Smooth muscle cell (in vitro differentiated cells): ENCODE data around the gene ATP6V1G2. TPM values are rescaled to one million over a fixed set of nuclear protein-coding genes. Genes with fewer than 3 reads are reported as not detected.

ENCODE experiments used
- DNase-seq: peaks from one replicate; lab custom pipeline; 2025; ENCODE audit not compliant: unreplicated experiment; lab: John Stamatoyannopoulos, UW
- H2AFZ ChIP-seq: fragments of 200-600 bp; sonication (generic); 2 replicates; pipeline ENCODE4 v1.6.0; 2016; ENCODE audit warnings: antibody characterized with exemption, low read depth, mild to moderate bottlenecking
- H3F3A ChIP-seq: fragments of 200-600 bp; sonication (generic); 2 replicates; pipeline ENCODE4 v1.6.0; 2017; ENCODE audit warnings: antibody characterized with exemption, low read depth
- H3K27ac ChIP-seq: fragments of 200-600 bp; sonication (generic); 2 replicates; pipeline ENCODE4 v1.5.1; 2016; ENCODE audit warnings: low read depth, mild to moderate bottlenecking
- H3K27me3 ChIP-seq: fragments of 200-600 bp; sonication (generic); 2 replicates; pipeline ENCODE4 v1.6.1; 2016; ENCODE audit warnings: low read depth, mild to moderate bottlenecking
- H3K36me3 ChIP-seq: fragments of 200-600 bp; sonication (generic); 2 replicates; pipeline ENCODE4 v1.5.1; 2016; ENCODE audit warnings: low read depth
- H3K4me1 ChIP-seq: fragments of 200-600 bp; sonication (generic); 2 replicates; pipeline ENCODE4 v1.5.1; 2016; ENCODE audit warnings: low read depth
- H3K4me2 ChIP-seq: fragments of 200-600 bp; sonication (generic); 2 replicates; pipeline ENCODE4 v1.6.0; 2016; ENCODE audit warnings: mild to moderate bottlenecking
- H3K4me3 ChIP-seq: fragments of 200-600 bp; sonication (generic); 2 replicates; pipeline ENCODE4 v1.5.1; 2016; ENCODE audit warnings: mild to moderate bottlenecking
- H3K79me2 ChIP-seq: fragments of 200-600 bp; sonication (generic); 2 replicates; pipeline ENCODE4 v1.6.0; 2016; ENCODE audit warnings: low read depth, mild to moderate bottlenecking
- H3K9ac ChIP-seq: fragments of 200-600 bp; sonication (generic); 2 replicates; pipeline ENCODE4 v1.6.0; 2016; ENCODE audit warnings: low read depth
- H3K9me3 ChIP-seq: fragments of 200-600 bp; sonication (generic); replicated peaks from 2 replicates; pipeline ENCODE4 v1.5.1; 2016; ENCODE audit warnings: low read depth
- H4K20me1 ChIP-seq: fragments of 200-600 bp; sonication (generic); 2 replicates; pipeline ENCODE4 v1.6.0; 2016; ENCODE audit warnings: low read depth
- WGBS: methylation state at CpG from one replicate; pipeline ENCODE4 v1.1.7; 2016; ENCODE audit warnings: low lambda C conversion rate; 5-methylcytosine and 5-hydroxymethylcytosine counted together
- polyA plus RNA-seq: library from polyadenylated mRNA; unstranded; fragments of >200 nt; fragmentation: Nextera tagmentation; extraction: Ambion mirVana; gene quantifications from 2 replicates; pipeline ENCODE4 v1.2.1, GENCODE V29; 2016
- total RNA-seq: library from RNA; depleted of rRNA; stranded (reverse); fragments of >200 nt; gene quantifications from 2 replicates; pipeline ENCODE4 v1.2.3, GENCODE V29; 2014
- TF ChIP-seq, protein P1 (sequence below): fragments of 200-600 bp; sonication (generic); IDR thresholded peaks from 2 replicates; pipeline ENCODE4 v1.5.1; 2017; ENCODE audit warnings: borderline replicate concordance, mild to moderate bottlenecking, antibody characterized with exemption; ENCODE audit not compliant: insufficient read depth, poor library complexity, severe bottlenecking

ATP6V1G2 gene
- total and polyA plus RNA-seq, 2 experiments from 2014 or later: 1.0 to 2.4 TPM

DNA sequence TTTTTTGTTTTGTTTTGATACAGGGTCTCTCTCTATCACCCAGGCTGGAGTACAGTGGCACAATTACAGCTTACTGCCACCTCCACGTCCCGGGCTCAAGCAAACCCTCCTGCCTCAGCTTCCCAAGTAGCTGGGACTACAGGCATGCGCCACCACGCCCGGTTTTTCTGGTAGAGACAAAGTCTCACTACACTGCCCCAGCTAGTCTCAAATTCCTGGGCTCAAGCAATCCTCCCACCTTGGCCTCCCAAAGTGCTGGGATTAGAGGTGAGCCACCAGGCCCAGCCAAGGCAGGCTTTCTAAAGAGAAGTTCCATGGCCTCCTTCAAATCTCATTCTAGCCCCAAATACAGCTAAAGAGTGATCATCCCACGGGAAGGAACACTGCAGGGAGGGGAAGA lies 12.4 kb downstream of the ATP6V1G2 start:
- Histone ChIP-seq H4K20me1 (peaks cover 97% of the 10 kb centered on the region), H3K79me2 (peaks cover 38% of the 10 kb centered on the region), H3K9ac (no peak overlapping the region), H3K27me3 (no peaks in the 10 kb centered on the region), H3K4me1 (peaks cover 3% of the 10 kb centered on the region), H3K4me3 (no peak overlapping the region), H3F3A (peaks cover 35% of the 10 kb centered on the region), H3K36me3 (peaks cover 27% of the 10 kb centered on the region), H3K4me2 (no peak overlapping the region), H3K9me3 (no peaks in the 10 kb centered on the region), H2AFZ (no peak overlapping the region), H3K27ac (no peak overlapping the region)
- WGBS: 98% methylated on average over 6 of the region's 6 CpGs
- DNase-seq: no peak
- TF ChIP-seq, protein P1, sequence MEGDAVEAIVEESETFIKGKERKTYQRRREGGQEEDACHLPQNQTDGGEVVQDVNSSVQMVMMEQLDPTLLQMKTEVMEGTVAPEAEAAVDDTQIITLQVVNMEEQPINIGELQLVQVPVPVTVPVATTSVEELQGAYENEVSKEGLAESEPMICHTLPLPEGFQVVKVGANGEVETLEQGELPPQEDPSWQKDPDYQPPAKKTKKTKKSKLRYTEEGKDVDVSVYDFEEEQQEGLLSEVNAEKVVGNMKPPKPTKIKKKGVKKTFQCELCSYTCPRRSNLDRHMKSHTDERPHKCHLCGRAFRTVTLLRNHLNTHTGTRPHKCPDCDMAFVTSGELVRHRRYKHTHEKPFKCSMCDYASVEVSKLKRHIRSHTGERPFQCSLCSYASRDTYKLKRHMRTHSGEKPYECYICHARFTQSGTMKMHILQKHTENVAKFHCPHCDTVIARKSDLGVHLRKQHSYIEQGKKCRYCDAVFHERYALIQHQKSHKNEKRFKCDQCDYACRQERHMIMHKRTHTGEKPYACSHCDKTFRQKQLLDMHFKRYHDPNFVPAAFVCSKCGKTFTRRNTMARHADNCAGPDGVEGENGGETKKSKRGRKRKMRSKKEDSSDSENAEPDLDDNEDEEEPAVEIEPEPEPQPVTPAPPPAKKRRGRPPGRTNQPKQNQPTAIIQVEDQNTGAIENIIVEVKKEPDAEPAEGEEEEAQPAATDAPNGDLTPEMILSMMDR: no peak

DNA sequence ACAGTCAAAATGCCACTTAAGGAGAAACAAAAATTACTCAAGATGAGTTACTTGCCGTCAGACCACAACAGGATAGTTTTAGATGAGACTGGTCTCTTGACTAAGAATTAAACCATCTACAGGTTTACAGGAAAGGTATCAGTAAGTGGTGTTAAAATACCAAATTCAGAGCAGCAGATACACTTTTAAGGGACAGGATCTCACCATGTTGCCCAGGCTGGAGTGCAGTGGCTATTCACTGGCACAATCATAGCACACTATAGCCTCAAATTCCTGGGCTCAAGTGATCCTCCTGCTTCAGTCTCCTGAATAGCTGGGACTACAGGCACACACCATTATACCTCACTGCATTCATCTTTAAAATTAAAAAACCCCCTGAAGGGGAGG lies 13.0 kb downstream of the ATP6V1G2 start:
- peaks cover 32% of the 10 kb centered on the region for H3K79me2 ChIP-seq
- peaks cover 27% of the 10 kb centered on the region for H3K36me3 ChIP-seq
- no peak for DNase-seq
- TF ChIP-seq, protein P1: no peak
- peaks cover 92% of the 10 kb centered on the region for H4K20me1 ChIP-seq
- peaks cover 32% of the 10 kb centered on the region for H3F3A ChIP-seq
- no peaks in the 10 kb centered on the region for H3K27me3 ChIP-seq
- H3K9me3 ChIP-seq: no peaks in the 10 kb centered on the region
- H2AFZ ChIP-seq: no peak overlapping the region
- H3K4me3 ChIP-seq: no peak overlapping the region
- 95% methylated on average over 1 of the region's 1 CpG for WGBS
- no peak overlapping the region for H3K4me2 ChIP-seq
- H3K27ac ChIP-seq: no peak overlapping the region
- no peaks in the 10 kb centered on the region for H3K4me1 ChIP-seq
- no peak overlapping the region for H3K9ac ChIP-seq

DNA sequence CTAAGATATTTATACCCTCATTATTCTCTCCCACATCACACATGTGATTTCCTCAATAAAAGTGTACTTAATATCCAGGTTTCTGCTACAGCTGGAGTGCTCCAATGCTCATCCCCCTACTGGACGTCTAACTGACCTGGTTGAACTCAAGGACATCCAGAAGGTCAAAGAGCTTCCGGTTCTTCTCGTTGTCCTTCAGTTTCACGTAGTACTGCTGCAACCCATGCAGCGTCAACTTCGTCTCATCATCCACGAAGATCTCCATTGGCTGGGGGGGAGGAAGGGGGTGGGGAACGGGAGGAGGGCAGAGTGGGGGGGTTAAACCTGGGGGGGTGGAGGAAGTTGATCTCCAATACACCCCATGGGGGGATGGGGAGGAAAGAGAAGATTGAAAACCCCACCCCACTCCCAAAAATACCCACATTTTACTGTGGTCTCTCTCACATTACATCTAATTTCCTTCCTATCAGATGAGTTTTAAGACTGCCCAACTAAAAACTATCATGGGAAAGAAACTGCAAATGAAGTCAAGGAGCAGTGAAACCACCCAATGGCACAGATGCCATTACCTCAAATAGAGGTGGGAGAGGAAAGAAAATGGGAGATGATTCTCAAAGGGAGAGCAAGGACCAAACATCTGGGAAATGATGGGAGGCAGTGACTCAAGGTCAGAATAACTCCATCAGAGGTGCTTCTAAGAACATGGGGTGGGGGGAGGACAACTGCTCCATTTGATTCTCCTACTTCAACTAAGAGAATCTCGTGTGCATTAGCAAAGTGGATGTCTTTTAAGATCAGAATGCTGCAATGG lies 13.6 kb downstream of the ATP6V1G2 start:
- H3F3A ChIP-seq: peaks cover 32% of the 10 kb centered on the region
- no peak overlapping the region for H3K27ac ChIP-seq
- peaks cover 26% of the 10 kb centered on the region for H3K79me2 ChIP-seq
- no peaks in the 10 kb centered on the region for H3K27me3 ChIP-seq
- DNase-seq: no peak
- no peaks in the 10 kb centered on the region for H3K4me1 ChIP-seq
- no peak overlapping the region for H3K4me3 ChIP-seq
- no peaks in the 10 kb centered on the region for H3K9me3 ChIP-seq
- no peak overlapping the region for H3K9ac ChIP-seq
- H3K36me3 ChIP-seq: peaks cover 27% of the 10 kb centered on the region
- WGBS: 90% methylated on average over 9 of the region's 9 CpGs
- no peak overlapping the region for H3K4me2 ChIP-seq
- H2AFZ ChIP-seq: no peak overlapping the region
- H4K20me1 ChIP-seq: peaks cover 86% of the 10 kb centered on the region
- TF ChIP-seq, protein P1: no peak
